H1 (cell line): Measurements from ENCODE around the gene PTPRD. TPM values are rescaled to one million over a fixed set of nuclear protein-coding genes. Genes with fewer than 3 reads are reported as not detected.

ENCODE experiments used
- CTCF ChIA-PET: fragments of 300-600 bp; sonication (Branson Sonifier 250); formaldehyde crosslinking; loops from one replicate; lab custom pipeline; 2021; ENCODE audit not compliant: partially characterized antibody; lab: Charles Lee
- POLR2A ChIA-PET: fragments of 300-600 bp; sonication (Branson Sonifier 250); formaldehyde crosslinking; loops from one replicate; lab custom pipeline; 2021; ENCODE audit warnings: inconsistent platforms; ENCODE audit not compliant: partially characterized antibody; lab: Charles Lee
- DNase-seq, 2 experiments: peaks; one replicate each; pipeline versions ENCODE4 v3.0.0 to v3.0.0-alpha.2; 2010 to 2022; ENCODE audit warnings: low spot score in 2 of 2, low read depth in 1 of 2, mixed read lengths in 1 of 2
- FAIRE-seq: peaks from 2 replicates; lab custom pipeline; 2011; peaks lifted over from hg19 to GRCh38; lab: Jason Lieb, UNC
- H2AFZ ChIP-seq: 2 replicates; pipeline ENCODE4 v1.8.1; 2012; ENCODE audit warnings: low read length, inconsistent platforms
- H2AK5ac ChIP-seq: 2 replicates; pipeline ENCODE4 v1.6.1; 2013; ENCODE audit warnings: low read depth, low read length
- H2BK120ac ChIP-seq: replicated peaks from 2 replicates; pipeline ENCODE3; 2013; ENCODE audit warnings: low read depth, low read length, inconsistent platforms
- H2BK12ac ChIP-seq: 2 replicates; pipeline ENCODE4 v1.6.1; 2013; ENCODE audit warnings: low read depth, low read length
- H2BK15ac ChIP-seq: 2 replicates; pipeline ENCODE4 v1.6.1; 2013; ENCODE audit warnings: low read length
- H2BK20ac ChIP-seq: 2 replicates; pipeline ENCODE4 v1.6.1; 2013; ENCODE audit warnings: low read length
- H2BK5ac ChIP-seq: 2 replicates; pipeline ENCODE4 v1.6.1; 2013; ENCODE audit warnings: low read depth, low read length
- H3K14ac ChIP-seq: 2 replicates; pipeline ENCODE4 v1.6.1; 2013; ENCODE audit warnings: inconsistent platforms; ENCODE audit not compliant: insufficient read length
- H3K18ac ChIP-seq: 2 replicates; pipeline ENCODE4 v1.6.1; 2013; ENCODE audit warnings: low read length; ENCODE audit errors: extremely low read depth
- H3K23ac ChIP-seq: 2 replicates; pipeline ENCODE4 v1.6.1; 2013; ENCODE audit warnings: inconsistent platforms; ENCODE audit not compliant: insufficient read length
- H3K23me2 ChIP-seq: 2 replicates; pipeline ENCODE4 v1.6.1; 2013; ENCODE audit warnings: low read depth, low read length
- H3K27ac ChIP-seq: 2 replicates; pipeline ENCODE4 v1.6.1; 2011; ENCODE audit warnings: low read depth, low read length, inconsistent platforms
- H3K27me3 ChIP-seq, 4 experiments: replicated peaks in 1 of 4; 1 replicate in 1 of 4; 2 replicates in 3 of 4; pipeline versions ENCODE4 v1.6.1 to v1.8.1; 2011 to 2013; ENCODE audit warnings: low read length in 3 of 4, mild to moderate bottlenecking in 3 of 4, inconsistent platforms in 2 of 4, mixed read lengths in 2 of 4, moderate library complexity in 1 of 4; ENCODE audit not compliant: control insufficient read depth in 3 of 4, insufficient read depth in 3 of 4; ENCODE audit errors: extremely low read depth in 1 of 4
- H3K36me3 ChIP-seq, 4 experiments: 2 replicates each; pipeline versions ENCODE4 v1.6.1 to v1.8.1; 2011 to 2013; ENCODE audit warnings: mild to moderate bottlenecking in 4 of 4, low read length in 3 of 4, moderate library complexity in 2 of 4, control low read depth in 1 of 4, inconsistent platforms in 1 of 4; ENCODE audit not compliant: insufficient read depth in 4 of 4, control insufficient read depth in 2 of 4
- H3K4ac ChIP-seq: replicated peaks from 2 replicates; pipeline ENCODE3; 2013; ENCODE audit warnings: low read length, low read depth, mixed read lengths, inconsistent platforms; ENCODE audit not compliant: insufficient read length
- H3K4me1 ChIP-seq, 4 experiments: replicated peaks in 1 of 4; 1 replicate in 1 of 4; 2 replicates in 3 of 4; pipeline versions ENCODE4 v1.6.1 to v1.8.1; 2011 to 2013; ENCODE audit warnings: low read length in 3 of 4, inconsistent platforms in 2 of 4, mixed read lengths in 1 of 4; ENCODE audit not compliant: insufficient read depth in 4 of 4, control insufficient read depth in 3 of 4
- H3K4me2 ChIP-seq, 2 experiments: 2 replicates each; pipeline versions ENCODE4 v1.6.1 to v1.8.1; 2011 to 2013; ENCODE audit warnings: low read depth in 2 of 2, low read length in 2 of 2, control low read depth in 1 of 2, inconsistent platforms in 1 of 2, mild to moderate bottlenecking in 1 of 2; ENCODE audit not compliant: insufficient read depth in 1 of 2
- H3K4me3 ChIP-seq, 4 experiments: fragments of 200-600, 300-600 bp in 1 of 4; sonication (generic), shearing (Covaris generic), sonication (Bioruptor Twin) in 1 of 4; 2 replicates each; pipeline versions ENCODE4 v1.5.1 to v1.8.1; 2011 to 2016; ENCODE audit warnings: low read length in 4 of 4, low read depth in 3 of 4, control low read depth in 2 of 4, inconsistent platforms in 2 of 4, mild to moderate bottlenecking in 2 of 4, mixed read lengths in 1 of 4, moderate library complexity in 1 of 4; ENCODE audit not compliant: insufficient read depth in 2 of 4; ENCODE audit errors: extremely low read depth in 1 of 4
- H3K56ac ChIP-seq: replicated peaks from 2 replicates; pipeline ENCODE3; 2013; ENCODE audit warnings: low read depth, mild to moderate bottlenecking, mixed read lengths, low read length, inconsistent platforms; ENCODE audit not compliant: insufficient read length
- H3K79me1 ChIP-seq: 2 replicates; pipeline ENCODE4 v1.6.1; 2013; ENCODE audit warnings: low read depth, low read length, control low read depth
- H3K79me2 ChIP-seq, 2 experiments: 2 replicates each; pipeline versions ENCODE4 v1.6.1 to v1.8.1; 2012 to 2013; ENCODE audit warnings: low read length in 2 of 2, mild to moderate bottlenecking in 2 of 2, inconsistent platforms in 1 of 2; ENCODE audit not compliant: insufficient read depth in 2 of 2, control insufficient read depth in 1 of 2
- H3K9ac ChIP-seq, 4 experiments: replicated peaks in 1 of 4; 1 replicate in 1 of 4; 2 replicates in 3 of 4; pipeline versions ENCODE4 v1.6.1 to v1.8.1; 2011 to 2013; ENCODE audit warnings: low read depth in 3 of 4, low read length in 3 of 4, control low read depth in 2 of 4, mild to moderate bottlenecking in 2 of 4, moderate library complexity in 2 of 4, inconsistent platforms in 1 of 4; ENCODE audit errors: extremely low read depth in 1 of 4
- H3K9me3 ChIP-seq, 2 experiments: 2 replicates each; pipeline versions ENCODE4 v1.6.1 to v1.8.1; 2012 to 2013; ENCODE audit warnings: mild to moderate bottlenecking in 2 of 2, moderate library complexity in 2 of 2, control low read depth in 1 of 2, inconsistent platforms in 1 of 2, low read depth in 1 of 2, low read length in 1 of 2, mixed read lengths in 1 of 2; ENCODE audit not compliant: insufficient read depth in 2 of 2
- H4K20me1 ChIP-seq, 2 experiments: replicated peaks in 1 of 2; 2 replicates each; pipeline versions ENCODE3 to v1.8.1; 2011 to 2013; ENCODE audit warnings: inconsistent platforms in 2 of 2, low read length in 2 of 2, mild to moderate bottlenecking in 1 of 2; ENCODE audit not compliant: insufficient read depth in 2 of 2, control insufficient read depth in 1 of 2
- H4K5ac ChIP-seq: 2 replicates; pipeline ENCODE4 v1.6.1; 2013; ENCODE audit warnings: low read length, low read depth, mixed read lengths, inconsistent platforms; ENCODE audit not compliant: insufficient read length
- H4K8ac ChIP-seq: 2 replicates; pipeline ENCODE4 v1.8.0; 2013; ENCODE audit warnings: mild to moderate bottlenecking, moderate library complexity, low read length, inconsistent platforms; ENCODE audit not compliant: insufficient read depth; ENCODE audit errors: extremely low read depth
- H4K91ac ChIP-seq: replicated peaks from 2 replicates; pipeline ENCODE3; 2013; ENCODE audit warnings: low read length, mixed read lengths, inconsistent platforms; ENCODE audit not compliant: insufficient read length
- WGBS, 2 experiments: shearing (Covaris generic) in 1 of 2; methylation state at CpG; one replicate each; pipeline versions ENCODE4 v1.1.6 to v1.1.7; 2013 to 2015; ENCODE audit warnings: low lambda C conversion rate in 2 of 2, mixed read lengths in 2 of 2, inconsistent platforms in 1 of 2, low coverage in 1 of 2, missing lambda C conversion rate in 1 of 2; ENCODE audit not compliant: insufficient replicate concordance in 2 of 2, insufficient coverage in 1 of 2, insufficient read length in 1 of 2; ENCODE audit errors: extremely low coverage in 1 of 2, missing lambda C conversion rate in 1 of 2; 5-methylcytosine and 5-hydroxymethylcytosine counted together
- polyA plus RNA-seq, 7 experiments: library from polyadenylated mRNA; depleted of rRNA in 3 of 7; stranded (reverse) in 5 of 7; unstranded in 2 of 7; fragments of >200 nt in 5 of 7; fragments of 200-250 nt in 2 of 7; gene quantifications; 1 replicate in 5 of 7; 2 replicates in 1 of 7; 4 replicates in 1 of 7; pipeline versions ENCODE4 v1.2.1 to v1.2.3, GENCODE V29; 2011 to 2013; ENCODE audit warnings: missing spikeins in 2 of 7, mixed read lengths in 2 of 7
- total RNA-seq: library from RNA; stranded (reverse); fragmentation: NEBNext Ultra II Directional; extraction: Animal tissue kit (Norgen Biotek cat#: 25700); gene quantifications from 2 replicates; pipeline ENCODE4 v1.2.1, GENCODE V29; 2021

The PTPRD gene
- total and polyA plus RNA-seq, 2 of the 8 experiments (the other 6 are each of a cell fraction or from before 2014, with no cell fraction given) = 17.2 to 77.0 TPM

- 82% methylated on average over 8 of the region's 8 CpGs; no CpG with 5 or more reads in 1 of the 2 experiments for WGBS, 2 experiments
- POLR2A ChIA-PET = interaction anchor here (0.6 to 1.8 kb wide), 2 partner anchors 10 to 549 kb away, joined by 3 to 5 read pairs; no protein-coding TSS in a partner anchor
- no peak overlapping the region for H2BK15ac ChIP-seq
Observed at GRCh38 chr9:9998491-9999287, 614.1 kb downstream of the PTPRD start.

More at GRCh38 chr9:9998491-9999287, 614.1 kb downstream of the PTPRD start:
- CTCF ChIA-PET = interaction anchor here (0.5 to 2.2 kb wide), 24 partner anchors 10 to 1399 kb away, joined by 3 to 14 read pairs (median 3); no protein-coding TSS in a partner anchor
- no peak overlapping the region for H2BK5ac ChIP-seq
- H3K27ac ChIP-seq = no peak overlapping the region
- no peak overlapping the region for H4K5ac ChIP-seq
- H2BK20ac ChIP-seq = peak overlapping the region; percentile 68; the same call in 1 of the 2 replicates
- H3K27me3 ChIP-seq = no peaks in the 10 kb centered on the region
- FAIRE-seq (peak; percentile 68), DNase-seq (no peak)
- H4K20me1 ChIP-seq = no peaks in the 10 kb centered on the region
- peaks cover 0 to 16% (median 9%) of the 10 kb centered on the region in 4 experiments; a peak in 4 of 7 replicates for H3K4me1 ChIP-seq
- no peaks in the 10 kb centered on the region for H3K79me2 ChIP-seq
- H3K36me3 ChIP-seq = no peaks in the 10 kb centered on the region
- no peak overlapping the region for H3K4me3 ChIP-seq
- no peaks in the 10 kb centered on the region for H3K79me1 ChIP-seq
- no peak overlapping the region for H3K18ac ChIP-seq
- no peak overlapping the region for H4K8ac ChIP-seq
- no peak overlapping the region for H2BK120ac ChIP-seq
- no peak overlapping the region for H2AK5ac ChIP-seq
- no peak overlapping the region; the same call in 1 of the 2 replicates for H2BK12ac ChIP-seq
- peak overlapping the region; percentile 32 for H3K56ac ChIP-seq
- H3K23me2 ChIP-seq = no peaks in the 10 kb centered on the region
- H3K9ac ChIP-seq = no peak overlapping the region
- no peak overlapping the region for H4K91ac ChIP-seq
- no peak overlapping the region for H3K4me2 ChIP-seq
- no peak overlapping the region for H3K23ac ChIP-seq
- no peaks in the 10 kb centered on the region for H3K9me3 ChIP-seq
- no peak overlapping the region for H3K14ac ChIP-seq
- H3K4ac ChIP-seq = no peak overlapping the region
- H2AFZ ChIP-seq = peak overlapping the region; percentile 72; the same call in 1 of the 2 replicates
